Mesendoderm (in vitro differentiated cells): ENCODE data around the gene CNNM4.

Experiments
- DNase-seq: peaks from one replicate; pipeline ENCODE4 v3.0.0; 2013
- H2AK5ac ChIP-seq: 2 replicates; pipeline ENCODE4 v1.6.1; 2013; ENCODE audit warnings: low read length, inconsistent platforms
- H2BK120ac ChIP-seq: 2 replicates; pipeline ENCODE4 v1.6.1; 2013; ENCODE audit warnings: low read depth, mild to moderate bottlenecking, low read length, moderate library complexity, mixed read lengths
- H2BK15ac ChIP-seq: replicated peaks from 2 replicates; pipeline ENCODE4 v1.6.1; 2013; ENCODE audit warnings: low read depth, mild to moderate bottlenecking, moderate library complexity
- H2BK5ac ChIP-seq: 2 replicates; pipeline ENCODE4 v1.6.1; 2013; ENCODE audit warnings: low read length, inconsistent platforms
- H3K18ac ChIP-seq: 2 replicates; pipeline ENCODE4 v1.6.1; 2013; ENCODE audit warnings: mild to moderate bottlenecking, low read length, mixed read lengths
- H3K23ac ChIP-seq: one replicate; pipeline ENCODE4 v1.6.1; 2013; ENCODE audit warnings: low read length
- H3K27ac ChIP-seq: 2 replicates; pipeline ENCODE4 v1.5.1; 2013; ENCODE audit warnings: low read depth, mild to moderate bottlenecking, inconsistent platforms, low read length, moderate library complexity
- H3K27me3 ChIP-seq: 2 replicates; pipeline ENCODE4 v1.6.1; 2013; ENCODE audit warnings: low read length, control low read depth, mild to moderate bottlenecking, inconsistent platforms; ENCODE audit not compliant: insufficient read depth, poor library complexity
- H3K36me3 ChIP-seq: 2 replicates; pipeline ENCODE4 v1.6.1; 2013; ENCODE audit warnings: low read length, inconsistent platforms; ENCODE audit not compliant: control insufficient read depth, insufficient read depth
- H3K4ac ChIP-seq: one replicate; pipeline ENCODE4 v1.6.1; 2013; ENCODE audit warnings: low read depth, mild to moderate bottlenecking, low read length, moderate library complexity
- H3K4me1 ChIP-seq: 2 replicates; pipeline ENCODE4 v1.6.1; 2013; ENCODE audit warnings: low read depth, low read length, inconsistent platforms; ENCODE audit not compliant: control insufficient read depth
- H3K4me2 ChIP-seq: 2 replicates; pipeline ENCODE4 v1.6.1; 2013; ENCODE audit warnings: low read length
- H3K4me3 ChIP-seq: 2 replicates; pipeline ENCODE4 v1.5.1; 2013; ENCODE audit warnings: mild to moderate bottlenecking, low read length
- H3K56ac ChIP-seq: one replicate; pipeline ENCODE4 v1.6.1; 2013; ENCODE audit warnings: low read length
- H3K79me1 ChIP-seq: 2 replicates; pipeline ENCODE4 v1.6.1; 2013; ENCODE audit warnings: low read length, inconsistent platforms
- H3K79me2 ChIP-seq: 2 replicates; pipeline ENCODE4 v1.6.1; 2013; ENCODE audit warnings: mild to moderate bottlenecking, low read length; ENCODE audit not compliant: control insufficient read depth, insufficient read depth
- H3K9ac ChIP-seq: 2 replicates; pipeline ENCODE4 v1.6.1; 2013; ENCODE audit warnings: low read length, inconsistent platforms
- H4K5ac ChIP-seq: one replicate; pipeline ENCODE4 v1.6.1; 2013; ENCODE audit warnings: low read length
- H4K8ac ChIP-seq: one replicate; pipeline ENCODE4 v1.6.1; 2013; ENCODE audit warnings: low read depth, mild to moderate bottlenecking, control low read depth, low read length, moderate library complexity
- WGBS: extraction: QIAGEN DNeasy Blood & Tissue Kit; methylation state at CpG from one replicate; pipeline ENCODE4 v1.1.7; 2013; ENCODE audit warnings: low lambda C conversion rate, missing lambda C conversion rate; ENCODE audit not compliant: insufficient coverage; ENCODE audit errors: extremely low coverage; 5-methylcytosine and 5-hydroxymethylcytosine counted together

The CNNM4 gene

DNA sequence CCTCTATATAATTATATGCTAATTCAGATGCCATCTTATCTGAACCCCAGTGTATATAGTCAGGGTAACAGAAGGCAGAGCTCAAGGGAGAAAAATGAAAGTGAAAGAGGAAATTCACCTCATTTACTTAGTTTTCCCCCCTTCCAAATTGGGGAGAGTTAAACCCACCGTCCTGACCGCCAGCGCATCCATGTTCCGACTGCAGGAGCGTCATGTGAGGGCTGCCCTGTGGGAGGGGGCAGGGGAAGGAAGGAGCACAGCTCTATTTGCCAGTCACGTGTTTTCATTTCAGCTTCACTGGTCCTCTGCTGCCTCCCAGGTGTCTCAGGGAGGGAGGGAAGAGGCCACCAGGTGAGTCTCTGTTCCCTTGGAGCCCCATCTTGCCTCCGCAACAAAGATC, 13.2 kb downstream of the CNNM4 start:
- peak; percentile 34 for DNase-seq
- Histone ChIP-seq H3K18ac (no peak overlapping the region), H3K79me2 (no peaks in the 10 kb centered on the region), H4K5ac (no peak overlapping the region), H3K9ac (no peak overlapping the region), H3K56ac (no peak overlapping the region), H3K23ac (no peak overlapping the region), H2BK15ac (no peak overlapping the region), H3K4me2 (no peak overlapping the region), H3K4me3 (no peak overlapping the region), H3K36me3 (no peaks in the 10 kb centered on the region), H3K4me1 (peaks cover 2% of the 10 kb centered on the region), H2BK5ac (no peak overlapping the region), H3K79me1 (peaks cover 5% of the 10 kb centered on the region), H2AK5ac (no peak overlapping the region), H3K4ac (no peak overlapping the region), H3K27ac (no peak overlapping the region), H4K8ac (no peak overlapping the region), H3K27me3 (no peaks in the 10 kb centered on the region), H2BK120ac (no peak overlapping the region)
- no CpG with 5 or more reads among the region's 7 CpGs for WGBS

DNA sequence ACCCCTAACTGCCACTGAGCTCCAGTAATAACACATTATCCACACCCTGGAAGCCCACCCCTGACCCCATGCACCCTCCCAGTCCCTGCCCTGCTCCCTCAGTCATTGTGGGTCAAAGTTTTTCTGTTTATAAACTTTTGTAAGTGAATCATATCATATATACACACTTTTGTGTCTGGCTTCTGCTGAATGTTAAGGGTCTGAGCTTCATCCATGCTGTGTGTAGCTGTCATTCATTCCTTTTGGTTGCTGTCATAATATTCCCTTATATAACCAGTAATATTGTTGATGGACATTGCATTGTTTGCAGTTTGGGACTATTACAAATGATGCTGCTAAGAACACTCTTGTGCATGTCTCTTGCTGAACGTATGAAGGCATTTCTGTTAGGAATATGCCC, 14.5 kb downstream of the CNNM4 start:
- whole genome bisulfite sequencing, result no CpG with 5 or more reads among the region's 1 CpG
- Histone ChIP-seq H3K4me2 (no peak overlapping the region), H4K5ac (no peak overlapping the region), H2BK5ac (no peak overlapping the region), H3K27me3 (no peaks in the 10 kb centered on the region), H2BK15ac (no peak overlapping the region), H3K18ac (no peak overlapping the region), H3K79me2 (no peaks in the 10 kb centered on the region), H4K8ac (no peak overlapping the region), H3K56ac (no peak overlapping the region), H2BK120ac (no peak overlapping the region), H3K23ac (no peak overlapping the region), H3K79me1 (peaks cover 3% of the 10 kb centered on the region), H3K36me3 (no peaks in the 10 kb centered on the region), H3K4me3 (no peak overlapping the region), H3K4ac (no peak overlapping the region), H3K4me1 (peaks cover 2% of the 10 kb centered on the region), H3K27ac (no peak overlapping the region), H3K9ac (no peak overlapping the region), H2AK5ac (no peak overlapping the region)
- DNase-seq, result no peak

GRCh38 chr2:96783388-96783787, 22.7 kb downstream of the CNNM4 start:
- no peak overlapping the region for H4K8ac ChIP-seq
- no peaks in the 10 kb centered on the region for H3K27me3 ChIP-seq
- H3K23ac ChIP-seq, result no peak overlapping the region
- no peak overlapping the region for H2AK5ac ChIP-seq
- WGBS, result no CpG with 5 or more reads among the region's 4 CpGs
- no peak overlapping the region for H3K4me2 ChIP-seq
- no peak overlapping the region for H2BK15ac ChIP-seq
- H3K27ac ChIP-seq, result no peak overlapping the region
- H3K4me1 ChIP-seq, result no peaks in the 10 kb centered on the region
- H2BK120ac ChIP-seq, result no peak overlapping the region
- H3K79me2 ChIP-seq, result no peaks in the 10 kb centered on the region
- H3K4me3 ChIP-seq, result no peak overlapping the region
- H3K18ac ChIP-seq, result no peak overlapping the region
- H3K9ac ChIP-seq, result no peak overlapping the region
- no peak overlapping the region for H3K56ac ChIP-seq
- no peak overlapping the region for H4K5ac ChIP-seq
- no peak for DNase-seq
- H3K4ac ChIP-seq, result no peak overlapping the region
- no peaks in the 10 kb centered on the region for H3K36me3 ChIP-seq
- H3K79me1 ChIP-seq, result no peaks in the 10 kb centered on the region
- no peak overlapping the region for H2BK5ac ChIP-seq

GRCh38 chr2:96787411-96787810, 26.7 kb downstream of the CNNM4 start:
- no peak overlapping the region for H3K56ac ChIP-seq
- H3K27ac ChIP-seq, result no peak overlapping the region
- H3K27me3 ChIP-seq, result no peaks in the 10 kb centered on the region
- H3K4ac ChIP-seq, result no peak overlapping the region
- H2BK15ac ChIP-seq, result no peak overlapping the region
- no peaks in the 10 kb centered on the region for H3K36me3 ChIP-seq
- DNase-seq, result no peak
- no peaks in the 10 kb centered on the region for H3K79me1 ChIP-seq
- no CpG with 5 or more reads among the region's 3 CpGs for WGBS
- H3K18ac ChIP-seq, result no peak overlapping the region
- H3K4me3 ChIP-seq, result no peak overlapping the region
- no peak overlapping the region for H4K5ac ChIP-seq
- H4K8ac ChIP-seq, result no peak overlapping the region
- no peaks in the 10 kb centered on the region for H3K79me2 ChIP-seq
- H2AK5ac ChIP-seq, result no peak overlapping the region
- H3K4me2 ChIP-seq, result no peak overlapping the region
- no peak overlapping the region for H3K9ac ChIP-seq
- no peak overlapping the region for H2BK5ac ChIP-seq
- H3K4me1 ChIP-seq, result no peaks in the 10 kb centered on the region
- H2BK120ac ChIP-seq, result no peak overlapping the region
- H3K23ac ChIP-seq, result no peak overlapping the region

DNA sequence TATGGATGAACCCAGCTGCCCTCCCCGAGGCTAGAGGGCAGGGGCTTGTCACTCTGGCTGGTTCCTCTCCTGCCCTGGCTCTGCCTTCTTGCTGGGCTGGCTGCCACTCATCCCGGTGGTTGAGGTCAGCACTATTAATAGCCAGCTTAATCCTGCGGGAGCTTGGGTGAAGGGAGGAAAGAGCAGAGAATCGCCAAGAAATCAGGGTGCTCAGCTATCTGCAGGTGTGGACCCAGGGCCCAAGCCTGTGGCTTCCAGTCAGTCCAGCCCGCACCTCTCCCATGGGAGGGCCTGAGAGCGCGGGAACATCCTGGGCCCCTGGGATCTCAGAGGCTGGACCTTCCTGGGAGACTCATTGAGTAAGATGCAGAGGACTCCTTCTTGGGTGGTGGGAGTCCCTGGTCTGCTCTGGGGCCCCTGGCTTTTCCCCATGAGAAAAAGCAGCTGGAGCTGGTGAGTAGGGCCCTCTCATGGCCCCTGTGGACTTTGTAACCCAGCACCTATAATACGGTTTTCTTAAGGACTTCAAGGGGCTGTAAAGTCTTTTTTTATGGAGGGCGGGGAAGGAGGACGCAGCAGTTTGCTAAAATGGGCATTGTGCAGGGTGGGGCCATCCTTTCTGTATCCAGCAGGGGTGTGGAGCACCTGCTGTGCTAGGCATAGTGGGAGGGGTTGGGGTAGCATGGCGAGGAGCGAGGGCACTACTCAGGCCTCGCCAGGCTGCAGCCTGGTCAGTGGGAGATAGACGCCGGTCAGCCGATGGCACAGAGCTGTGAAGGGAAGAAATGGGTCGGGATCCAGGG, 27.9 kb downstream of the CNNM4 start:
- no peak overlapping the region for H2BK120ac ChIP-seq

DNA sequence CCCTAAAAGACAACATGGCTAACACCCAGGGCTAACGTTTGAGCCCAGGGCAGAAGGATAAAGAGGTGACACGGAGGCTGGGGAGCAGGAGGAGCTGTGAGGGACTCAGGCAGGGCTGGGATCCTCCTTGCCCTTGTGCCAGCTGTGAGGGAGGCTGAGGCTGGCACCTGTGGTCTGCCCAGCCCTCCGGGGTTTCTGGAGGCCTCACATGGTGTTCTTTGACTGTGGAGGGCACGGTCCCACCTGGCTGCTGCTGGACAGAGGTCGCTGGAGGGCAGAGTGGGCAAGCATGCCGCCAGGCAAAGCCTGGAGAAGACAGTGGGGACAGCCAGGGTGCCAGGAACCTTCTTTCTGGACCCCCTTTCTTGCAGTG, 28.5 kb downstream of the CNNM4 start:
- no peaks in the 10 kb centered on the region for H3K79me2 ChIP-seq
- no peak overlapping the region for H3K56ac ChIP-seq
- no peak overlapping the region for H3K4me3 ChIP-seq
- H3K4me2 ChIP-seq, result no peak overlapping the region
- no CpG with 5 or more reads among the region's 6 CpGs for WGBS
- no peak overlapping the region for H3K23ac ChIP-seq
- H3K79me1 ChIP-seq, result no peaks in the 10 kb centered on the region
- no peak overlapping the region for H3K9ac ChIP-seq
- H2AK5ac ChIP-seq, result no peak overlapping the region
- no peak overlapping the region for H3K27ac ChIP-seq
- no peak overlapping the region for H3K4ac ChIP-seq
- H2BK5ac ChIP-seq, result no peak overlapping the region
- H3K27me3 ChIP-seq, result no peaks in the 10 kb centered on the region
- no peak overlapping the region for H3K18ac ChIP-seq
- no peak overlapping the region for H2BK120ac ChIP-seq
- DNase-seq, result no peak
- no peak overlapping the region for H4K5ac ChIP-seq
- H4K8ac ChIP-seq, result no peak overlapping the region
- H3K4me1 ChIP-seq, result no peaks in the 10 kb centered on the region
- no peak overlapping the region for H2BK15ac ChIP-seq
- H3K36me3 ChIP-seq, result no peaks in the 10 kb centered on the region

More for the DNA sequence above, 27.9 kb downstream of the CNNM4 start:
- Histone ChIP-seq H4K8ac (no peak overlapping the region), H3K27me3 (no peaks in the 10 kb centered on the region), H2BK15ac (no peak overlapping the region), H3K4me1 (no peaks in the 10 kb centered on the region), H3K27ac (no peak overlapping the region), H3K4me2 (no peak overlapping the region), H3K9ac (no peak overlapping the region), H2BK5ac (no peak overlapping the region), H3K56ac (no peak overlapping the region), H3K4me3 (no peak overlapping the region), H3K4ac (no peak overlapping the region), H3K18ac (no peak overlapping the region), H3K23ac (no peak overlapping the region), H4K5ac (no peak overlapping the region), H2AK5ac (no peak overlapping the region), H3K79me2 (no peaks in the 10 kb centered on the region), H3K79me1 (no peaks in the 10 kb centered on the region), H3K36me3 (no peaks in the 10 kb centered on the region)
- WGBS, result no CpG with 5 or more reads among the region's 17 CpGs
- no peak for DNase-seq
